Measurements from ENCODE around the gene RAB3A.

RAB3A gene

GRCh38 chr19:18219911-18220631 lies 16.2 kb upstream of the RAB3A start:
- TF ChIP-seq GLIS2 (tag by site-specific recombination; IDR thresholded peaks at IDR 0.05) = 0 out of 2 replicates have a peak, but pooled peaks have one; percentile 30
- TF ChIP-seq, protein P1, sequence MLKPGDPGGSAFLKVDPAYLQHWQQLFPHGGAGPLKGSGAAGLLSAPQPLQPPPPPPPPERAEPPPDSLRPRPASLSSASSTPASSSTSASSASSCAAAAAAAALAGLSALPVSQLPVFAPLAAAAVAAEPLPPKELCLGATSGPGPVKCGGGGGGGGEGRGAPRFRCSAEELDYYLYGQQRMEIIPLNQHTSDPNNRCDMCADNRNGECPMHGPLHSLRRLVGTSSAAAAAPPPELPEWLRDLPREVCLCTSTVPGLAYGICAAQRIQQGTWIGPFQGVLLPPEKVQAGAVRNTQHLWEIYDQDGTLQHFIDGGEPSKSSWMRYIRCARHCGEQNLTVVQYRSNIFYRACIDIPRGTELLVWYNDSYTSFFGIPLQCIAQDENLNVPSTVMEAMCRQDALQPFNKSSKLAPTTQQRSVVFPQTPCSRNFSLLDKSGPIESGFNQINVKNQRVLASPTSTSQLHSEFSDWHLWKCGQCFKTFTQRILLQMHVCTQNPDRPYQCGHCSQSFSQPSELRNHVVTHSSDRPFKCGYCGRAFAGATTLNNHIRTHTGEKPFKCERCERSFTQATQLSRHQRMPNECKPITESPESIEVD (tag by site-specific recombination; IDR thresholded peaks at IDR 0.05) = no peak
- no peaks in the 10 kb centered on the region for H3K36me3 ChIP-seq (ENCODE audit: control insufficient read depth in 2 of 2, insufficient read depth in 1 of 2, low read length in 2 of 2)
- POLR2A ChIA-PET = interaction anchor here (0.5 to 1.5 kb wide), 2 partner anchors 61 to 270 kb away, joined by 3 to 7 read pairs; partner anchors contain the start of gene JUND
- H3K27ac ChIP-seq (ENCODE audit: extremely low read depth, low read depth, low read length) = no peak overlapping the region
- no peaks in the 10 kb centered on the region for H3K4me1 ChIP-seq (ENCODE audit: control insufficient read depth, insufficient read depth, low read length)
- no peak overlapping the region for H3K4me3 ChIP-seq (ENCODE audit: low read depth, low read length)
- CTCF ChIA-PET = interaction anchor here (0.6 to 4.1 kb wide), 7 partner anchors 12 to 614 kb away, joined by 3 to 16 read pairs (median 4); no protein-coding TSS in a partner anchor
- no peaks in the 10 kb centered on the region for H3K9me3 ChIP-seq (ENCODE audit: control insufficient read depth, insufficient read depth, low read depth, low read length)

DNA sequence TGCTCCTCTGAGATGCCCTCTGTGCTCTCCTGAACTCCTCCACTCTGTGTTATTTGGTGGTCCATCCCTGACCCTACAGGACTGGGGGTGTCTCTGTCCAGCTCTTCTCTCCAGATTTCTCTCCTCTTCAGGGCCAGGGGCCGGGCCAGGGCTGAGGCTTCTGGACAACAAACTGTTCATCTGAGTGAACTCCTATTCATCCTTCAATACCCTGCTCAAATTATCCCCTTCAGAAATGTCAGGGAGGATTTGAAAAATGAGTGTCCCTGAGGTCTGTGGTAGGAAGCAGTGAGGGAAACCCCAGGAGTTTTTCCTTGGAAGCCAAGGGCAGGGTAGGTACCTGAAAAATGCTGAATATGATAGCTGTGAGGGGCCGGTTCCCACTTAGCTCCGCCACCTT lies 14.8 kb upstream of the RAB3A start:
- no peaks in the 10 kb centered on the region for H3K4me1 ChIP-seq (ENCODE audit: control insufficient read depth, insufficient read depth, low read length)
- TF ChIP-seq REST (tag by site-specific recombination; IDR thresholded peaks at IDR 0.05) (0 out of 2 replicates have a peak, but pooled peaks have one; percentile 16), ZNF23 (tag by site-specific recombination; IDR thresholded peaks at IDR 0.05; ENCODE audit: borderline replicate concordance) (no peak), ZFP3 (tag by site-specific recombination; IDR thresholded peaks at IDR 0.05; ENCODE audit: low read depth) (peak; percentile 98), ZNF19 (tag by site-specific recombination; IDR thresholded peaks at IDR 0.05; ENCODE audit: low read depth) (no peak)
- CTCF ChIA-PET = interaction anchor here (1.8 to 4.1 kb wide), 3 partner anchors 10 to 33 kb away, joined by 6 to 16 read pairs (median 8); no protein-coding TSS in a partner anchor
- H3K36me3 ChIP-seq (ENCODE audit: control insufficient read depth in 2 of 2, insufficient read depth in 1 of 2, low read length in 2 of 2) = no peaks in the 10 kb centered on the region
- H3K27ac ChIP-seq (ENCODE audit: extremely low read depth, low read depth, low read length) = no peak overlapping the region
- no peaks in the 10 kb centered on the region for H3K9me3 ChIP-seq (ENCODE audit: control insufficient read depth, insufficient read depth, low read depth, low read length)
- no peak overlapping the region for H3K4me3 ChIP-seq (ENCODE audit: low read depth, low read length)
- POLR2A ChIA-PET = no interaction called here

DNA sequence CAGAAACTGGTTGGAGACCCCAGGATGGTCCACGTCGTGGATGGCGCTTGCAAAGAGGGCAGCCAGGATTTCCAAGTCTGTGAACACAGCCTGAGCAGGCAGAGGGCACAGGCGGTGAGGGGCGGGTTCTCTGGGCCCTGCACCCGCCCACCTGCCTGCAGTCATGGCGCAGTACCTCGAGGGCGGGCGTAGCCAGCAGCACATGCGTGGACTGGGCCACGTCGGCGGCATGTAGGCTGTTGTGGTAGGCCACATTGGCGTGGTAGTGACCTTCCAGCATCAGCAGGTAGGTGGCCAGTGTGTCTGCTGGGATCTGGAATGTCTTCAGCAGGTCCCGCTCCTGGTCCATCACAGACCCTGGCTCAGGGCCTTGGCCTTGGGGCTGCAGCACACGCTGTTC lies 14.3 kb upstream of the RAB3A start:
- Histone ChIP-seq H3K36me3 (ENCODE audit: control insufficient read depth in 2 of 2, insufficient read depth in 1 of 2, low read length in 2 of 2) (no peaks in the 10 kb centered on the region), H3K9me3 (ENCODE audit: control insufficient read depth, insufficient read depth, low read depth, low read length) (no peaks in the 10 kb centered on the region), H3K4me1 (ENCODE audit: control insufficient read depth, insufficient read depth, low read length) (no peaks in the 10 kb centered on the region), H3K4me3 (ENCODE audit: low read depth, low read length) (no peak overlapping the region), H3K27ac (ENCODE audit: extremely low read depth, low read depth, low read length) (no peak overlapping the region)
- CTCF ChIA-PET = interaction anchor here (2.1 to 4.1 kb wide), 2 partner anchors 10 to 34 kb away, joined by 8 to 16 read pairs; no protein-coding TSS in a partner anchor
- POLR2A ChIA-PET = no interaction called here
- TF ChIP-seq EGR2 (tag by site-specific recombination; IDR thresholded peaks at IDR 0.05; ENCODE audit: low read depth) (peak; percentile 54), ZBTB6 (tag by site-specific recombination; IDR thresholded peaks at IDR 0.05) (no peak), ZNF624 (tag by site-specific recombination; IDR thresholded peaks at IDR 0.05) (no peak), ZFHX2 (tag by site-specific recombination; conservative IDR thresholded peaks at IDR 0.05) (peak; percentile 76), ZNF600 (tag by site-specific recombination; IDR thresholded peaks at IDR 0.05) (peak; percentile 57; the same call in 1 of the 2 replicates), TRIM28 (IDR thresholded peaks at IDR 0.05; ENCODE audit: borderline replicate concordance, low read length) (no peak), ZNF26 (tag by site-specific recombination; IDR thresholded peaks at IDR 0.05) (no peak)
- TF ChIP-seq, protein P2, sequence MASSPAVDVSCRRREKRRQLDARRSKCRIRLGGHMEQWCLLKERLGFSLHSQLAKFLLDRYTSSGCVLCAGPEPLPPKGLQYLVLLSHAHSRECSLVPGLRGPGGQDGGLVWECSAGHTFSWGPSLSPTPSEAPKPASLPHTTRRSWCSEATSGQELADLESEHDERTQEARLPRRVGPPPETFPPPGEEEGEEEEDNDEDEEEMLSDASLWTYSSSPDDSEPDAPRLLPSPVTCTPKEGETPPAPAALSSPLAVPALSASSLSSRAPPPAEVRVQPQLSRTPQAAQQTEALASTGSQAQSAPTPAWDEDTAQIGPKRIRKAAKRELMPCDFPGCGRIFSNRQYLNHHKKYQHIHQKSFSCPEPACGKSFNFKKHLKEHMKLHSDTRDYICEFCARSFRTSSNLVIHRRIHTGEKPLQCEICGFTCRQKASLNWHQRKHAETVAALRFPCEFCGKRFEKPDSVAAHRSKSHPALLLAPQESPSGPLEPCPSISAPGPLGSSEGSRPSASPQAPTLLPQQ (tag by site-specific recombination; IDR thresholded peaks at IDR 0.05) = no peak

Measured in HEK293 (cell line).